GM19397 (cell line): ENCODE data around the gene WIZ.

ENCODE experiments used
- ATAC-seq: cut with Tn5 transposase; IDR thresholded peaks from one replicate; pipeline ENCODE4 v1.9.1; 2021; ENCODE audit warnings: mild to moderate bottlenecking, moderate library complexity; ENCODE audit not compliant: unreplicated experiment

WIZ gene

GRCh38 chr19:15430526-15431120 is 19.1 kb downstream of the WIZ start:
- ATAC-seq, result no peak

DNA sequence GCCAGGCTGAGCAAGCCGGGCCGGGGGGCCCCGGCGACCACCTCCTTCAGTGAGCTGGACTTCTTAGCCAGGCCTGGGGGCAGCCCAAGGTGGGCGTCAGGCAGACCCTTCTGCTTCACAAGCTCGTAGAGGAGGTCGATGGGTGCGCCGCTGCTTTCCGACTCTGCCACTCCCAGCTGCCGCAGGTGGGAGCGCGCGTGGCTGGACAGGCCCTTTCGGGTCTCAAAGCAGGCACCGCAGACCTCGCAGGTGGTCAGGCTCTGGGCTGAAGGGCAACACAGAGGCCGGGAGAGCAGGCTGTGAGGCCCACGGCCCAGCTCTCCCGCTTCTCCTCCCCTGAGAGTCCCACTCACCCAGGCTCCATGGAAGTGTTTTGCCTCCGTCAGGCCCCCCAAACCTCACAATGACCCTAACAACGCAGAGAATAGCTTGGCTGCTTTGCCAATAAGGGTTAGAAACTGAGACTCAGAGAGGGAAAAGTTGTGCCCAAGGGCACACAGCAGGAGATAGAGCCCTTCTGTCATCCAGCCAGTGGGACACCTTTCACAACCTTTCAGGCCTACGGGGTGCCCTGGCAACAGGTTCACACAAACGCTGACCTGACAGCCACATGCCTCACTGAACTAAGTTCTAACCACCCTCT is 19.8 kb downstream of the WIZ start:
- ATAC-seq, result no peak

- no peak for ATAC-seq
Observed at GRCh38 chr19:15428956-15429824, 20.6 kb downstream of the WIZ start.

GRCh38 chr19:15427991-15428471 is 21.7 kb downstream of the WIZ start:
- ATAC-seq, result no peak

GRCh38 chr19:15427350-15427700 is 22.4 kb downstream of the WIZ start:
- ATAC-seq, result no peak

- no peak for ATAC-seq
Observed at GRCh38 chr19:15426485-15427349, 23.0 kb downstream of the WIZ start.

DNA sequence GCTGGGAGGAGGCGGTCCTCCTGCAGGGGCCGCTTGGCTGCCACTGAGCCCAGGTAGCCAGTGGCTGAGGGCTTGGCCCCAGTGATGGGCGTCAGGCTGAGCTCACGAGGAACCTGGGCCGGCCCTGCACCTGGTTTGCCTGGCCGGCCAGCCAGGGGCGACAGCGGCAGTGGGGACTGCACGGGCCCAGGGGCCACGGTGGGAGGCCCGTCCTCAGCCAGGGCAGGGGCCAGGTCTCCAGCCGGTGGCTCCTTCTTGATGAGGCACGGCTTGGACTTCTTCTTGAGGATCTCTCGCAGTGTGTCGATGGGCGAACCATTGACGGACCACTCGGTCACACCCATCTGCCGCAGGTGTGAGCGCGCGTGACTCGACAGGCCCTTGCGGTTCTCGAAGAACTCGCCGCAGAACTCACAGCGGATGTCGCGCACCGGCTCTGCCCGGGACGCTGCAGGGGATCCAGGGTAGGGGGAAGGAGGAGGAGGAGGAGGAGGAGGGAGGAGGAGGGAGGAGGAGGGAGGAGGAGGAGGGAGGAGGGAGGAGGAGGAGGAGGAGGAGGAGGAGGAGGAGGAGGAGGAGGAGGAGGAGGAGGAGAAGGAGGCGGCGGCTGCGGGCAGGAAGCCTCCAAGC is 24.3 kb downstream of the WIZ start:
- no peak for ATAC-seq

- ATAC-seq, result no peak
Observed at GRCh38 chr19:15424692-15425272, 25.0 kb downstream of the WIZ start.

DNA sequence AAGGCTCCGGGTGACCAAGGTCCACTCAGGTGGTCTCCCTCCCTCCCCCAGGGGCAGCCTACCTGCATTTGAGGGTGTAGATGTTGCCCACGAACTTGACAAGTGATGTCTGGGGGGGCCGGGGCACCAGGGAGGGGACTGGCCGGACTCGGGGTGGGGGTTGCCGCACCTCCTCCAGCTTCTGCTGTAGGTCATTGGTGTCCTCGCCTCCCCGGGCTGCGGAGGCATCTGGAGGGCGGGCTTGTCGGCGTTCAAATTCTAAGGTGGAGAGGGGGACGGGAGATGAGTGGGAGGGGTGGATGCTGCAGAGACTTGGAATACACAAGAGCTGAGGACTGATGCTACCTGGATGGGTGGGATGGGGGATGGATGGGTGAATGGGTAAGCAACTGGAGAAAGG is 25.6 kb downstream of the WIZ start:
- ATAC-seq, result no peak

DNA sequence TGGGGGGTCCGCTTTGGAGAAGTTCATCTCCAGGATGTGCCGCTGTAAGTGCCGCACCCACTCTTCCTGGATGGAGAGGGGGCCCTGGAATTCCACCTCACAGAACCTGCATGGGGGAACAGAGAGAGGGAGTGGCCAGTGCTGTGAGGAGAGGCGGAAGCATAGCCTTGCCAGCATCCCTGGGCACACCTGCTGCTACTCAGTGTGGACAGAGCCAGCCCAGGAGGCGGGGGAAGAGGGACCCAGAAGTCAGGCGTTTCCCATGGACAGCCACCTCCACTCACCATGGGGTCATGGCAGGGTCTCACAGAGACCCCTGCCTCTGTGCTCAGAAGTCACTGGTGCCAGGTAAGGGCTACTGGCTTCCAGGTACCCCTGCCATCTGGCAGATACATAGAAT is 26.6 kb downstream of the WIZ start:
- no peak for ATAC-seq

- no peak for ATAC-seq
Observed at GRCh38 chr19:15422296-15423075, 27.3 kb downstream of the WIZ start.

- no peak for ATAC-seq
Observed at GRCh38 chr19:15421721-15422260, 28.0 kb downstream of the WIZ start.

- no peak for ATAC-seq
Observed at GRCh38 chr19:15421136-15421695, 28.5 kb downstream of the WIZ start.

DNA sequence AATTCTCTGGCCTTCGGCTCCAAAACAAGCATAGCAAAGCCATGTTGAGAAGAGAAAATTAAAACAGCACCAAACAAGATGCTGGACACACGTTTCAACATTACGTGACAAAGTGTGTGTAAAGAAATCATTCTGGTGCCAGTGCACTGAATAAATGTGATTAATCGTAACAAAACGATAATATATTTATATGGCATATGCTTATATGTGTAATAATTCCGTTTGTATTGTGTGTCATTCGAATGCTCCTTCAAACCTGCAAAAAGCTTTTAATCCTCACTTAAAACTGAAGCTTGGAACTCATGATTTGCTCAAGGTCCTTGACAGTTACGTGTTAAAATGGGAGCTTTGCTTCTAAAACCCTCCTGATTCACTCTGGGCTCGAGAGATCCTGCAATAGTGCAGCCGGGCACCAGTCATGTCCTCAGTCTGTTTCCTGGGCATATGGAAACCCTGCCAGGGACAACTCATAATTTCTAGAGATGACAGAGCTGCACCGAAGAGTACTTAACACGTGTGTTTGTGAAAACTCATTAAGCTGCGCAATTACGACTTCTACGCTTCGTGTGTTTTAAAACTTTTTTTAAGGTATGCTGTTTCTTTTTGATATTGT is 30.2 kb downstream of the WIZ start:
- no peak for ATAC-seq

GRCh38 chr19:15418579-15419412 is 31.0 kb downstream of the WIZ start, which contains the start of gene AKAP8L:
AKAP8L (minus strand) TSS chr19:15418988; CDS start chr19:15418923, 65 bp downstream.
- ATAC-seq, result peak; percentile 88

GRCh38 chr19:15418231-15418578 is 31.6 kb downstream of the WIZ start:
- no peak for ATAC-seq

DNA sequence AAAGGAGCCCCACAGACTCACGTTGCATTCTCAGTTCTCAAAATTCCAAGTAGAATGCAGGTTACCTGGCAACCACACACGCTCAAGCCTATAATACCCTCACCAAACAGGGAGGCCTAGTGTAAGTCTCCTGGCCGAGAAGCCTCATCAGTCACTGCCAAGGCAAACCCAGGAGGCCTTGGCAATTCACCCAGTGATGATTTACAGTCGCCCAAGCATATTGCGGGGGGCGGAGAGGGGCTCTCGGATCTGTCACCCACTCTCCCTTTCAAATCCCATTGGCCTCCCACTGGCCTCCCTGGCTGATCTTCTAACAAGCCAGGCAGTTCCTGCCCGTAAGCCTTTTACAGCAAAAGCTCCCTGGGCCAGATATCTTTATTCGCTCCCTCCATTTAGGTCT is 32.1 kb downstream of the WIZ start:
- no peak for ATAC-seq
